ENCODE measurements around the gene C1D.
"Not testable (repeated sequence)": the region's sequence is repeated elsewhere in the genome, so short reads cannot be mapped to it uniquely, and the experiment has no call there.

Gene C1D

GRCh38 chr2:67997903-67998302 lies 64.9 kb downstream of the C1D start:
- no peak for DNase-seq

DNA sequence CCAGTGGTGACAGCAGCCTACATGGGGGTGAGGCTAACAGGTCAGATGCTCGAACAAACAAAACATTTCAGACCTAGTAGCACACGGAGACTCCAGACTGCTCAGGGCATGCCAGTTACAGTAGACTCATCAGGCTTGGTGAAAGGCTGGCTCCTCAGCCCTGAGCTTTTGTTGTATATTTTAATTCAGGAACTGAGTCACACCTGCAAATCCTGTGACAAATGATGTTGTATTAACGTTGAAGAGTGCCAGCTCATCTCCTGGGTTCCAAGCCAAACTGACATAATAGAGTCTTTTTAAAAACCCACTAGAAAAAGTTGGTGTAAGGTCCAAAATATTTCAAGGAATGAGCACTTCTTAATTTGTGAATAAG lies 65.3 kb downstream of the C1D start:
- no peak for DNase-seq

DNA sequence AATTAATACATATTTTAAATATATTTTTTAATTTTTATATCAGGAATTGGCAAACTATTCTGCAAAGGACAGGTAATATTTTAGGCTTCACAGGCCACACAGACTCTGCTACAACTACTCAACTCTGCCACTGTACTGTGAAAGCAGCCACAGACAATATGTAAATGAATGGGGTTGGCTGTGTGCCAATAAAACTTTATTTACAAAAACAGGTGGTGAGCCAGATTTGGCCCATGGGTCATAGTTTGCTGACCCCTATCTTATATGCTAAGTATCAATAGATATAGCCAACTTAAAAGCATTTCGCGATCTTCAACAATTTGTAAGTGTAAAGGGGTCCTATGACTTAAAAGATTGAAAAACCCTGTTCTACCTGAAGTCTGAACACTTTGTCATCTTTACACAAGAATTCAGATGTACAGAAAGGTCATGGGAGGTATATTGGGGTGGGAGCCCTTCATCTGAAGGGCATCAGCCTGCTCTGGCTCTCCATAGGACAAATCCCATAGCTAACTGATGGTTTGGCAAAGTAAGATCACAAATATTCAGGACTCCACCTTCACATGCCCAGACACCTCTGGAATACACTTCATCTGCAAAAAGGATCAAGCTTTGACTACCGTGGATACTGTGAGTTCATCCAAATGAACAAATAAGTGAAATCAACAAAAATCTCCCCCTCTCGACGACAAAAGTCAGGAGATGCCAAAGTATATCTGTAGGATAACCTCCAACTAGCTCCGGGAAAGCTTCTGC lies 65.9 kb downstream of the C1D start:
- DNase-seq: no peak

DNA sequence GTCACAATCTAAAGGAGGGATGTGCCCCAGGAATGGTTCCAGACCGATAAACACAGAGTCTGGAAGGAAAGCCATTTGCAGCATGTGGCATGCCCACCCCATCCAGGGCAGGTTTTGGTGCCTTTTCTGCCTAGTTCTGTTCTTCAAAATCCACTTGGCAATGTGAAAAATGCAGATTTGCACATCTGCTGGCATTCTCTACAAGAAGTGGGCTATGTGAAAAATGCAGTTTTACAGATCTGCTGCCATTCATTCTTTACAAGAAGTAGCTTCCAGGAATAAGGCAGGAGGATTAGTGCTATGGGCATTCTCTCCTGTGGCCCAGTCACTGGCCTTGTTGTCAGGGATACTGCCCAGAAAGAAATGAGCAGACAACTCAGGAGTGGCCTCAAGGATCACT lies 68.1 kb downstream of the C1D start:
- no peak for DNase-seq

- not testable (repeated sequence) for DNase-seq
Measured at GRCh38 chr2:67994069-67994468, 68.7 kb downstream of the C1D start.

DNA sequence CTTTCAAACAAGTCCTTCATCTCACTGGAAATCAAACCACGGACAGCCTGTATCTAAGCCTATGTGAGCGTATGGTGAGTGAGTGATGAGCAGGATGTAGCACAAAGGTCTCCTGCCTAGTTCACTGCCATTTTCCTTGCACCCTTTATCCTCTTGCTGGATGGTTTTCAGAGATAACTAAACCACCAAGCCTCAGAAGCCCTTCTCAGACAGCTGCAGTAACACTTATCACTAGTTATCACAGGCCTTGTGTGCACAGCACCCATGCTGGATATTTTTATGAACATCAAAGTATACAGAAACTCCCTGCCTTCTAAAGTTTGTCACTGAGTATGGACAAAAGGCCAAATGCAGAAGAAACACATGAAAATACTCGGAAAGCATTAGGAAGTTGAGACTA lies 69.5 kb downstream of the C1D start:
- DNase-seq: no peak

- DNase-seq: no peak
Measured at GRCh38 chr2:67991456-67991855, 71.3 kb downstream of the C1D start.
